GM10266 (cell line): ENCODE results near the gene CBR4.
"Not testable (repeated sequence)": the region's sequence is repeated elsewhere in the genome, so short reads cannot be mapped to it uniquely, and the experiment has no call there.

ENCODE experiments used
- DNase-seq: peaks from one replicate; pipeline ENCODE4 v3.0.0; 2012; ENCODE audit errors: extremely low spot score
- CTCF ChIP-seq: IDR thresholded peaks from 2 replicates; pipeline ENCODE4 v1.5.1; 2012; ENCODE audit warnings: mild to moderate bottlenecking, low read depth; ENCODE audit not compliant: control insufficient read depth, insufficient read depth; ENCODE audit errors: missing control alignments

CBR4 gene

GRCh38 chr4:168981942-168982341 lies 28.1 kb downstream of the CBR4 start:
- DNase-seq, result no peak
- no peak for TF ChIP-seq CTCF

GRCh38 chr4:168981460-168981859 lies 28.6 kb downstream of the CBR4 start:
- DNase-seq, result no peak
- TF ChIP-seq CTCF, result no peak

- no peak for TF ChIP-seq CTCF
- DNase-seq, result no peak
Measured at GRCh38 chr4:168979338-168979737, 30.7 kb downstream of the CBR4 start.

- no peak for DNase-seq
- TF ChIP-seq CTCF, result no peak
Measured at GRCh38 chr4:168978001-168978700, 31.9 kb downstream of the CBR4 start.

GRCh38 chr4:168972596-168972995 lies 37.5 kb downstream of the CBR4 start:
- TF ChIP-seq CTCF, result no peak
- DNase-seq, result no peak

GRCh38 chr4:168960716-168961115 lies 49.3 kb downstream of the CBR4 start:
- no peak for DNase-seq
- TF ChIP-seq CTCF, result no peak

GRCh38 chr4:168955674-168956073 lies 54.4 kb downstream of the CBR4 start:
- no peak for DNase-seq
- TF ChIP-seq CTCF, result no peak

GRCh38 chr4:168952821-168953246 lies 57.2 kb downstream of the CBR4 start:
- not testable (repeated sequence) for DNase-seq
